NCI-H2227 treated with DMSO at 0.1 percent for 48 hours (cell line): Measurements from ENCODE around the gene RARA.
A peak's percentile ranks its signal among the peaks of the same experiment; 100 is the strongest.

Experiments used
- DNase-seq: peaks from one replicate; lab custom pipeline; 2025; lab: John Stamatoyannopoulos, UW

Gene RARA

GRCh38 chr17:40316571-40317344, 7.8 kb downstream of the RARA start:
- no peak for DNase-seq

- DNase-seq: no peak
Measured at GRCh38 chr17:40317345-40317873, 8.4 kb downstream of the RARA start.

- peak; percentile 85 for DNase-seq
Measured at GRCh38 chr17:40317880-40318829, 9.2 kb downstream of the RARA start.

GRCh38 chr17:40318830-40319391, 9.9 kb downstream of the RARA start:
- no peak for DNase-seq

- no peak for DNase-seq
Measured at GRCh38 chr17:40319651-40320540, 10.9 kb downstream of the RARA start.

- no peak for DNase-seq
Measured at GRCh38 chr17:40320756-40321523, 12.0 kb downstream of the RARA start.

GRCh38 chr17:40321524-40321929, 12.5 kb downstream of the RARA start:
- DNase-seq: no peak

GRCh38 chr17:40321961-40322357, 13.0 kb downstream of the RARA start:
- DNase-seq: no peak

- no peak for DNase-seq
Measured at GRCh38 chr17:40322358-40323315, 13.7 kb downstream of the RARA start.

GRCh38 chr17:40323391-40324381, 14.7 kb downstream of the RARA start:
- DNase-seq: no peak

- DNase-seq: no peak
Measured at GRCh38 chr17:40325156-40326013, 16.4 kb downstream of the RARA start.

GRCh38 chr17:40326014-40326831, 17.2 kb downstream of the RARA start:
- no peak for DNase-seq

GRCh38 chr17:40326832-40327199, 17.8 kb downstream of the RARA start:
- no peak for DNase-seq

- no peak for DNase-seq
Measured at GRCh38 chr17:40327244-40327729, 18.3 kb downstream of the RARA start.

GRCh38 chr17:40327735-40328385, 18.9 kb downstream of the RARA start:
- DNase-seq: no peak

GRCh38 chr17:40328386-40328766, 19.4 kb downstream of the RARA start:
- no peak for DNase-seq
